Stimulated activated CD8-positive, alpha-beta memory T cell treated with anti-CD3 and anti-CD28 coated beads, Interleukin-4, amount 100 ng/mL, for 1 hour (primary cell): ENCODE results near the gene ITGA5.
A peak's percentile ranks its signal among the peaks of the same experiment; 100 is the strongest.

Source experiments
- DNase-seq, 2 donors: peaks; one replicate each; pipeline ENCODE4 v3.0.0-alpha.2; 2020; ENCODE audit warnings: low read depth in 2 of 2, low spot score in 1 of 2

The ITGA5 gene

DNA sequence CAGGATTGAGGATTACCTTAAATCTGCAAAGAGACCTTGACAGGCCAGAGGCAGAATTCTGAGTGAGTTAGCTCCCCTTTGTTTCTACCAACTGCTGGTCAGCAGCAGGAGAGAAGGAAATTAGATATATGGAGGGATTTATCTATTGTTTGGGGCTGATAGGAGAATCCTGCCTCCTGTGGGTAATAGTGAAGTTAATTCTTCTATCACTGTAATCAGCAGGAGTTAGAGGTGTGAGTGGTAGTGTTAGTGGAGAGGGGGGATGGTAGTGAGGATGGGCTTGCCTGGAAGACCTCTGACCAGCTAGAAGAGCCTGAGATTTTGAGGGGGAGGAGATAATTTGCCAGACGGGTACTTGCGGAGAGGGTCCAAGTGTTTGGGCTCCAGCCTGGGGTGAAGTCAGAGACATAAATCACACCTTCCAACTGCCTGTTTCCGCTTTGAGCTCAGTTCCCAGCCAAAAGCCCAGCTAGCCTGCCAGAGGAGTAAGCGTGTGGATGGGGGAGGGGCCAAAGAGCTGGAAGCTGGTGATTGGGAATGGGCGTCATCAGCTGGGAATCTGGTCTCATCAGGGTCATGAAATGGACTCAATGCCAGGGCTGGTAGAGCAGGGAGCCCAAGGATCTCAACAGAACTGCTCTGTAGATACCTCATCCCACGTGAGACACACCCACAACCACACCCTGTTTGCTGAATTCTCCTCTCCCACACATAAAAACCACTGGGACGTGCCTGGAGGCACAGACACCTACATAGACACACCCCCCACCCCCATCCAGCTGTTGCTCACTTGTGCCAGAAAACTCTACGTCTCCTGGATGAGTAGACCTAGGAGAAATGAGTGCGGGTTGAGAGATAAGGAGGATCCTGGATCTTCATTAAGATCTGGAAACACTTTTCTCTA is 13.1 kb upstream of the ITGA5 start:
- no peak for DNase-seq

DNA sequence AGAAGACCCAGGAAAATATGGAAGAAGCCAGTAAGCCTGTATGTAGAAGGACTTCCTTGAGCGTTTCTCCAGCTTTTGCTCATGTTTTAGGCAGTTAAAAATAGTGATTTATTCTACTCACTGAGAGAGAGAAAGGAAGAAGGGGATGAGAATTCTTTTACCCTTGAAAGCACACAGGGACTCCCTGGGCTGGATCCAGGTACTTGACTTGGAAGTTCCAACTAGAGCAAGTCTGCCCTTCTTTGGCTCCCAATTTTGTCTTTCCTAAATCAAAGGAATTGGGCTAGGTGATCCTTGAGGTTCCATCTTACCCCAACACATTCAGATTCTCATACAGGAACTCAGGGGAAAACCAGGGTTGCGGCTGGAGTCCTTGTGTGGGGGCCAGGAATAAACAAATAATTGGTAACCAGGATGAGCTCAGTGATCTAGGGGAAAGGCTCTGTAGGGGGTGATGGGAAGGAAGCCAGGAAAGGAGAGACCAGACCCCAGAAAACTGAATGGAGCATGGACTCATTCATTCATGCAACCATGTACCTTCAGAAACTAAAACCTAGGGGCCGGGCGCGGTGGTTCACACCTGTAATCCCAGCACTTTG is 11.5 kb upstream of the ITGA5 start:
- no peak for DNase-seq

DNA sequence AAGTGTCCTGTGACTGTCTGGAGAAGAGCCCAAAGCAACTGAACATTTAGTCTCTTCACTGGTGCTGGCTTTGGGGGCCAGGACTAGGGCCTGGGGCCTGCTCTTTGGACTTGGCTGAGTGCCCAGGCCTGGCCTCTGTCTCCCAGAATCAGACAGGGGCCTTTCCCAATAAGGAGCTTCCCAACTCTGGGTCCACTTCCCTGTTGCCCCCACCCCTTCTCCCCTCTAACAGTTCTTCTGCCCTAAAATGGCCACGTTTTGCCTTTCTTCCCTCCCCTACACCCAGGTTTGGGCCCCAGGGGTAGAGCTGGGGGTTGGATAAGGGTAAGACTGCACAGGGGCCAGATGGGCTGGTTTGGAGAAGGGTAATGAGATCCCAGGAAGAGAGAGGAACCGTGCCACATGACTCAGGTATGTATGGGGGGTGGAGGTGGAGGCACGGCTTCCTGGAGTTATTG is 10.0 kb upstream of the ITGA5 start:
- DNase-seq: no peak

DNA sequence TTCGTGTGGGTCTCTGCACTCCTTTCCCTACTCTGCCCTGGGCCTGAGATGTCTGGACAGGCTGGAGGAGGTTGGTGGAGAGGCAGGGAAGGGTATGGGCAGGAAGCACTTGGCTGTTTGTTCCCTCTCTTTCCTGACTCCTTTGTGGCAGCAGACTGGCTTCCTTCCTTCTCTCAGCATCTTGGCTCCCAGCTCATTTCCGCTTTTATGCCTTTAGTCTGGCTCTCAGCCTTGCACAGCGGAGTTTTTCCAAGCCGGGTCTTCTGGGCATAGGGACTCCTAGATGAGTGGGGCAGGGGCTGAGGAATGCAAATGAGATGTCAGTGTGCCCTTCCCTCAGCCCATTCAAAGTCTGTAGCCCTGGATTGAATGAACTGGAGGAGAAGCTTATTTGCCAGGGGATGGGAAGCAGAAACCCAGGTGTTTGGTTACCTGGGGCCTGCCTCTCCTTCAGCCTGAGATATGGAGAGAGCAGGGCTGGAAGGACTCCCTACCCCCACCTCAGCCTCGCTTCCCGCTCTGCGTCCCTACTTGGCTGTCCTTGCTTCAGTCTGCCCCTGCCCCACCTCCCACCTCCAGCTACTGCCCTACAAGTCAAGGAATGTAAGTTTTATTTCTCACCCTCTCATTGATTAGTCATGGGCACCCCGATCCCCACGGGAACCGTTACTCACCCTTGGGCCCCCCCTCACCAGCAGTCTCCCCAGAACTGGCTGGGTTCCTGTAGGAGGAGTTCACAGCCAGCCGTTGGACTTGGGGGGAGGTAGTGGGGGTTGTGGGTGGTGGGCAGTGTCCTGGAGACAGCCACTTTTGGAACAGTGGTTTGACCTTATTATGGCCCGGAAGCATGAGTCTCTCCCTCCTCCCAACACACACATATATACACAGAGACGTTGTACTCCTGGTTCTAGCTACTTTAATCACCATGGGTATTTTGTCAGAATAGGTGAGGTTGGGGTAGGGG is 9.3 kb upstream of the ITGA5 start:
- no peak for DNase-seq

DNA sequence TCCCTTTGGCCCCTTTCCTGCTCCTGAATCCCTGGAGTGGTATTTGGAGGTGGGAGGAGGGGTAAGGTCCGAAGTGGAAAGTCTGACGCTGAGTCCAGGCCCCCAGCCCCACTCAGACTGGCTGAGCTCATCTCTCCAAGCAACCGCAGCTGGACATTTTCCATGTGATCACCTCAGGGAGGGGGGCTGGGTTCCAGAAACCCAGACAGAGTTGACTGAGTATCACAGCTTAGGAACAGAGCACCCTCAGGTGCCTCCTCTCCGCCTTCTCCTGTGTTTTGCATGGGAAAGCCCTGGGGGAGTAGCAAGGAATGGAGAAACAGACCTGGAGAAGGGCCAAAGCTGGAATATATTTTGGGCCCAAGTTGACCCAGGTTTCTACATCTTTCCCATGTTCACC is 8.0 kb upstream of the ITGA5 start:
- DNase-seq: no peak

DNA sequence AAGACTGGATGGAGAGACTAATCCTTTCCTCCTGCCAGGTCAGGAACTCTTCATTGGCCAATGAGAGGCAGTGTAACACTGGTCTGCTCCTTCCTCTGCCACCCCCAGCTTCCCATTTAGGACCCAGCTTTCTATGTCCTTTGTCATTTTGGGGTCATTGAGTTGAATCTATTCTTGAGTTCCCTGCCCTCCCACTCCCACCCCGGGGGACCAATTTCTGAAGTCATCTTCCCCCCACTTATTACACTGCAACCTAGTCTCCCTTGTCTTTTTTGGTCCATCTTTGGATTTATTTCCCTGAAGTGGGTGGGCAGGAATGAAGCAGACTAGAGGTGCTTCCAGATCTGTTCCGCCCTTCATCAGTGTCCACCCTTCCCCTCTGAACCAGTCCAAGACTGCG is 7.6 kb upstream of the ITGA5 start:
- DNase-seq: no peak

DNA sequence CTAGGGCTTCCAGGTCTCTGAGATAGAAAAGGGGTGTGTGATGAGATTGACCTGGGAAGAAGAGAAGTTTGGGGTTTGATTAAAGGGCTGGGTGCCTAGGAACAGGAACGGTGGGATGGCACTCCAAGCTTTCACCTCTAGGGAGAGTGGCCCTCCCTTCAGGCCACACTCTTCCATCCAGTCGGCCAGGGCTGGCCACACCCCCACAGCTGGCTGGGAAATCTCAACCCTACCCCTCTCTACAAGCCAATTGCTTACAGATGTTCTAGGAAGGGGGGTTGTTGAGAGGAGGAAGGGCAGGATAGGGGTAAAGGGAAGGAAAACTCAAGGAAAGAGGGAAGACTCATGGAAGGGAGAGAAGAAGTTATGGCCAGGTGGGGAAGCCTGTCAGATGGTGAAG is 6.6 kb upstream of the ITGA5 start:
- DNase-seq: no peak

DNA sequence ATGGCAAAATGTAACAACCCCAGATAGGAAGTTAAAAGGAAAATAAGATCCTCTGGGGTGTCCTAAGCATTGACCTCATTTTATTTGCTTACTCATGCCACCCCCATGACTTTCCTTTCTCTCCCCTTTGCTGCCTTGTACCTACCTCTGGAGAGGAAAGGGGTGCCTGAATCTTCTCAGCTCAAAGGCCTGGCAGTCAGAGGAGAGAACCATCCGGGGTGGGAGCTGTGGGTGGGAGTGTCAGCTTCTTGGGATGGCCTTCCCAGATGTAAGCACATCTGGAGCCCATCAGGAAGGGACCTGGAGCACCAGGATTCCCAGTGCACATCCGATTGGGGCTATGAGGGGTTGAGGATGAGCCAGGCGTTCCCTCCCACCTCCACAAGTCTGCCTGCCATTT is 5.2 kb upstream of the ITGA5 start:
- DNase-seq: no peak

DNA sequence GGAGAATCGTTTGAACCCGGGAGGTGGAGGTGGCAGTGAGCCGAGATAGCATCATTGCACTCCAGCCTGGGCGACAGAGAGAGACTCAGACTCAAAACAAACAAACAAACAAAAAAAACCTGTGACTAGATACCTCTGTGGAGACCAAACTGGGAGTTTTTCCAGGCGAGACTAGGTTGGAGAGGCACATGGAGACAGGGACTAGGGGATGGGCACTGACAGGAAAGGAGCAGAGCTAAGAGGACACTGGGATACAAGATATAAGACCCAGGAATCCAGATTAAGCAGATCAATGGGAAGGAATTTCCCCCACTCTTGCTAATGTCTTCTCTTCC is 4.7 kb upstream of the ITGA5 start:
- DNase-seq: no peak

DNA sequence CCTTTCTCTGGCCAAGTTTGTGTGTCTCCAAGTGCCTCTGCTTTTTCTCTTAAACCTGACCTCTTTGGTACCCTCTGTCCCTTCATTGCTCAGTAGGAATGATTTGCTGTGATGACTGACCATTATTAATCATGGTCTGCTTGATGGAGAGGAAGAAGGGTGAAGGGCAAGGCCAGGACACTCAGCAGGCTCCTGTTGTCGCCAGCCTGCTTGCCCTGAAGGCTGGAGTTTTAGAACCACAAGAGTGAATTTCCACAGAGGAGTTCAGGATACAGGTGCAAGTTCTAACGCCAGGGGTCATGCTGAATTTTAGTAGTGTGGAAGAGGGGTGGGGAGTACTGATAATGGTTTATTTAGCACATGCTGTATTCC is 2.8 kb upstream of the ITGA5 start:
- DNase-seq: no peak

DNA sequence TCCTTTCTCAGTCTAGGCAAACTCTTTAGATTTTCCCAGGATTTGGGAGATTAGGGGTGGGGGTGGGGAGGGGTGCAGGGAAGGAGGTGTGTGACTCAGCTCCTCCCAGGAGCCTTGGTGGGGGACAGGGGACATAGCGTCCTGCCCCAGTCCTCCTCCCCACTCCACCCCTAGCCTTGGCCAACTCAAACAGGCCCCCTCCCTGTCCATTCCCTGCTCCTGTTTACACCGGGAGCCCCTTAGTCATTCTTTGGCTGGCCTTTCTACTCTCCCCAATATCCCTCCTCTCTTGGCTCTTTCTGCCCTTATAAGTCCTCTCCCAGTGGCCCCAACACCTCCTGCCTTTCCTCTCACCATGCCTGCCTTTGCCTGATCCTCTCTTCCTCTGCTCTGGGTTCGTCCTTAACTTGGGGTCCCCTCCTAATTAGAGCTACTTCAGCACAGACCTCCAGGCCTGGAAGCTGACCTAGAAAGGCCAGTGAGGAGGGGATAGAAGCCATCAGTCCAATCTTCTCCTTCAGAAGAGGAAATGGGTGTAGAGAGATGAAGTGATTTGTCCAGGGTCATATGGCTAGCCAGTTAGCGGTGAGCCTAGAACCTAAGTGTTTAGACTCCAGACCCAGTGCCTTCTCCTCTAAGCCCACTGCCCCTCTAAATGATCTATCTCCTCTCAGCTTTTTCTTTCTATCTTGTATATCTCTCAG is 2.3 kb upstream of the ITGA5 start:
- DNase-seq: no peak

DNA sequence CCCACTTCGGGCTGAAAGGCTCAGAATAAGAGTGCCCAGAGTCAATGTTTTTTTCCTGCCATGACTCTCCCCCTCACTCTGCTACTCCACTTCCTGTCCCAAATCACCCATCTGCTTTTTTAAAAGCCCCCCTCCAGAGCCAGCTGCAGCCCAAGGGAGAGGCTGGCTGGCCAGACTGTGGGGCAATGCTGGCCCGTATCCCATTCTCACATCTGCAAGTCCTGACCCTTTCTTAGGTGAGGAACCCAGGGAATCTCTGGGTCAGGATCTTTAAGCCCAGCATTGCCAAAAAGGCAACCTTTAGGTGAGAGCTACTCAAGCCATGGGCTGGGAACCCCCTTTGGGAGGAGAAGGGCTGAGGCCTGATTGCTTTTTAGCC is 1.7 kb upstream of the ITGA5 start:
- no peak for DNase-seq

DNA sequence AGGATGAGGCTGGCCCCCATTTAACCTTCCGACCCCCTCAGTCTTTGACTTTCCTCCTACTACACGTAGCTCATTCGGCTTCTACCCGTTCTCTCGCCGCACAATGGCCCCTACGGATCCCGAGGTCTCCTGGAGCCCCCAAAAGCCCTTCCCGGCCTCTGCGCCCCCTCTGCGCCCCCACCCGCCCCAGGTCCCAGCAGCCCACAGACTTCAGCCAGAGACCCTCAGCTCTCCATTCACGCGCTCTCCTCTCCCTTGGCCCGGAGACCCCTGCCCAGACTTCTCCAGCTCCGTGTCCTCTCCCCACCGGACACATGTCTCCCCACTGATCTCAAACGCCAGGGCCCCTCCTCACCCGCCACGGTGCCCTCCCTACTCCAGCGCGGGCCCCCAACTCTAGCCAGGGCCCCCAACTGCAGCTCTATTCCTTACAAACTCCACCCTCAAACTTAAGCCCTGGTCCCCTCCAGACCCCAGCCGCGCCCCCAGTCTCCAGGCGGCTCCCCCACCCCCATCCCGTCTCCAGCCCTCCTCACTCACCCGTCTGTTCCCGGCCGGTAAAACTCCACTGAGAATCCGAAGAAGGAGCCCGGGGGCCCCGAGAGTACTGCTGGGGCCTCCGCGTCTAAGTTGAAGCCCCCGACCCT is 502 bp downstream of the ITGA5 start:
- DNase-seq: no peak

DNA sequence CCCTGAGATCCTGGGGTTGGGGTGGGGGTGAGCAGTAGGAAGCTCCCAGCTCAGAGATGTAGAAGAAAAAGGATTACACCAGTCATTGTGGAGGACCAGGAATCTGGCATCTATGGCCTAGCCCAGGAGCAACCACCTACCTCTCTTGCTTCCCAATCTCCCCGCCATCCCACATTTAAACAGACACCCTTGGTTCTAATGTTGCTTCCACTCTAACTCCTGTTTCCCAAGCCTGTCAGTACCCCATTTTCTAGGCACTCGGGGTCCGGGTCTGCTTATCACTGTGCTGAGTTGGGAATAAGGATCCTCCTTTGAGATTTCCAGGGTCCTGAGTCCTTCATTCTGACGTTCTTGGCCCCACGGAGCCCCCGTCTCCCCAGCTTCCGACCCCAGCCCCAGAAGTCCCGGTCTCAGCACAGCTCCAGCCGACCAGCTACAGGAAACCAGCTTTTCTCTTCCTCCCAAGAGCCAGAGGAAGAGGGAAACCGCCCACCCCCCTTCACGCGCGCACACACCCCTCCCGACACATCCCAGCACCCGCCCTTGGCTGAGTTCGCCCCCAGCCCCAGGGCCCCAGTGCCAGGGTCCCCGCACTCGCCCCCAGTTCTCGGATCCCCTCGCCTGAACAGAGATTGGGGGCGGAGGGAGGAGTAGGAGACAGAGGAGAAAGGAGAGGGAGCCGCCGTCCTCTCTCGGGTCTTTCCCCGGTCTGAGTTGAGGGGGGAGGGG is 1.2 kb downstream of the ITGA5 start:
- no peak for DNase-seq

DNA sequence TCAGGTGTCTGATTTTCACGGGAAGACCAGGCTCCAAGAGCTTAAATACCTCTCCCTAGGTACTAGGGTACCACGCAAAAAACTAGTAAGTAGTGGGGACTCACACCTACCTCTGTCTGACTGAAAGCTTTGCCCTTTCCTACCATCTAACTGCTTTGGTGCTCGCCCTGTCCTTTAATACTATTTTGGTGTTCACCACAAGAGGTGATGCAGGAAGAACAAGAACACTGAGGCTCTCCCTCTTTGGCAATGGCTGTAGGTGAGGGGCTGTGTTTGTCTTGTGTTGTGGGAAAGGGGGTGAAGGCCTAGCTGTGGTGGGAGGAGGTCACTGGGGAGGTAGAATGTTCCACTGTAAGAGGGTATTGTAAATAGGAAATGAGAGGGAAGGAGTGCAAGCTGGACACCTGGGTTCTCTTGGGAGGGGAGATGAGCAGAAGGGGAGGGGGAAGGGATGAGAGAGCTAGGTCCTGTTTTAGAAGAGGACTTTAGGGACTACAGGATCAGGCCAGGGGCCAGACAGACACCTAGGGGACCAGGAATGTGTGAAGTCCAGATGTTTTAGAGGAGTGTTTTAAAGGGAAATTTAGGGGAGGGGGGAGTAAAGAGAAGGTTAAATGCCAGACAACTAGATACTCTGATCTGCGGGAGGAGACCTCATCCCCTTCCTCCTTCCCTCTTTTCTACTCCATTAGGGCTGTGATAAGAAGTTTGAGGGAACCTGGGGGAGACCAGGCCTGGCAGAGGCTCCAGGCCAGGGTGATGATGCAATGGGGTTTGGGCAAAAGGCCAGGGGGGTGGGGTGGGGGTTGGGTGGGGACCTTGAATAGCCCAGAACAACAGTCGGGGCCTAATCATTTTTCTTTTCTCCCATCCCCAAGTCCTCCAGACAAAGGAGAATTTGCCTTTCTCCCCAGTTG is 2.1 kb downstream of the ITGA5 start:
- no peak for DNase-seq

DNA sequence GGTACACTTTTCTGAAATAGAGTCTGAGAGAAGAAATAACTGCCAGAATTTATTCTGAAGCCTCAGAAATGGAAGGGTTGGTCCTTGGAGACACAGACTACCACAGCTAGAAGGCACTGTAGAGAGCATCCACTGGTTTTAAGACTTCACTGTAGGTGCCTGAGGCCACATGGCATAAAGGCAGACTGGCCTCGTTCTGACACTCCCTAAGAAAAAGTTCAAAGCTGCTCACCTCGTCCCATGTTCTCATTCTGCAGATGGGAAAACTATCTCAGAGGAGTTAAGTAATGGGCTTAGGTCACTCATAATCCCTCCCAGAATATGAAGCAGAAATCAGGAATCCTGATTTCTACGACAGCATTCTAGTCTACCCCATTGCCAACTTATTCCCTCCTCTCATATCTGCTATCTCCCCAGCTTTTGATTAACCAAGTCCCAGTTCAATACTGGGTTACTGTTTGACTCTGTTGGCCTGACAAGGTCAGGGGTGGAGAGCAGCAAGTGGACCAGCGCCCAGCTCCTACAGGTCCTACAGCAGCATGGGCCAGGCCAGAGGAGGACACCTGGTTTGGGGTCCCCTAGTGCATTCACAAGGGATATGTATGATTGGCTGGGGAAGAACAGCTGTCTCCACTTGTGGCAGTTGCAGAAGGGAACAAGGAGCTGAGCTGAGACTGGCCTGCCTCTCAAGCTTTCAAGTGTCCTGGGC is 3.7 kb downstream of the ITGA5 start:
- DNase-seq: no peak

DNA sequence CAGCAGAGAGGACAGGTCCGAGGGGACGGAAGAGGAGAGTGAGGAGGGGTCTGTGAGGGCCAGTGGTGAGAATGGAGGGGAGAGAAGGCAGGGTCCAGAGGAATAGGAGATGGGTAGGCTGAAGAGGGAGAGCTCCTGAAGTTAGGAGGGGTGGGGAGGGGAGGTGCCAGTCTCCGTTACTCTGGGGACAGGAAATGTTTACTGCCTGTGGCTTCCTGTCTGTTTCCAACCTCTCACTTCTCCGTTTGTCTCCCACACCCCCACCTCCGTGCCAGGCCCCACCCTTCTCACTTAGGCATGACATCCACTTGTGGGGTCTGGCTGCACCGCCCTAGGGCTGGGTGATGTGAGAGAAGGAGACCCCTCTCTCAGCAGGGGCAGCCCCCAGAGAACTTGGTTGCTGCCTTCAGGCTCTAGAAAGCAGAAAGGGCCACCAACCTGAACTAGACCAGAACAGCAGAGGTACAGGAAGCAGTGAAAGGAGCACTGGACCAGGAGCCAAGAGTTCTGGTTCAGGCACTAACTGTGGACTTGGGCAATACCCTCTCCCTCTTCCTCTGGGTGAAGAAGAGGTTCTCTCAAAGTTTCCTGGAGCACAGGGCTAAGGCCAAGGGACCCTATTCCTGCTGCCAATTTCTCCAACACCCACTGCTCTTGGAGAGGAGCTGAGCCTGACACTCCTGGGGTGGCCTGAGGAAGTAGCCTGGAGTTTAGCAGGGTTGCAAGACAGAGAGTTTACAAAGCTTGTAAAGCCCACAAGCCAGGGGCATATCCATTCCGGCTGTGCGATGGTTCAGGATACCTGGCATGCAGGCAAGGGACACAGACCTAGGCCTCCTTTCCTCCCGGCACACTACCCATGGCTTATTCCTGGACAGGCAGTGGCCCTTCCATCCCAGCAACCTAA is 5.5 kb downstream of the ITGA5 start:
- DNase-seq: peak; percentile 56 to 75
